Breast epithelium (tissue), 4 donors: ENCODE data around the gene ACRBP. TPM values are rescaled to one million over a fixed set of nuclear protein-coding genes. Genes with fewer than 3 reads are reported as not detected.

ENCODE experiments used
- DNase-seq, 2 donors: peaks; one replicate each; pipeline ENCODE4 v3.0.0-alpha.2; 2019; ENCODE audit warnings: low spot score in 2 of 2
- H3K27ac ChIP-seq, 2 donors: fragments of 200-600 bp; sonication (generic) in 1 of 2; one replicate each; pipeline ENCODE4 v1.5.1; 2016 to 2019; ENCODE audit warnings: mild to moderate bottlenecking in 1 of 2
- H3K27me3 ChIP-seq, 2 donors: fragments of 200-600 bp; sonication (generic) in 1 of 2; one replicate each; pipeline versions ENCODE4 v1.5.1 to v1.6.0; 2017 to 2019; ENCODE audit warnings: control low read depth in 1 of 2, mild to moderate bottlenecking in 1 of 2
- H3K36me3 ChIP-seq: fragments of 200-600 bp; one replicate; pipeline ENCODE4 v1.5.1; 2019
- H3K4me1 ChIP-seq, 2 donors: fragments of 200-600 bp; sonication (generic); one replicate each; pipeline ENCODE4 v1.5.1; 2016 to 2019; ENCODE audit warnings: control low read depth in 1 of 2
- H3K4me3 ChIP-seq, 3 donors: fragments of 200-600 bp; sonication (generic); 1 replicate in 2 of 3; 2 replicates in 1 of 3; pipeline ENCODE4 v1.5.1; 2016 to 2019; ENCODE audit warnings: mild to moderate bottlenecking in 3 of 3, moderate library complexity in 2 of 3
- H3K9me3 ChIP-seq, 2 donors: fragments of 200-600 bp; sonication (generic) in 1 of 2; one replicate each; pipeline ENCODE4 v1.5.1; 2016 to 2019; ENCODE audit warnings: control low read depth in 1 of 2
- POLR2A ChIP-seq: fragments of 450-650 bp; IDR thresholded peaks from one replicate; pipeline ENCODE4 v1.6.1; 2016; ENCODE audit warnings: antibody characterized with exemption, mild to moderate bottlenecking, moderate library complexity
- POLR2AphosphoS5 ChIP-seq, 3 donors: sonication (generic); formaldehyde crosslinking; IDR thresholded peaks; one replicate each; pipeline ENCODE4 v1.6.1; 2017; ENCODE audit warnings: antibody characterized with exemption in 3 of 3
- intact Hi-C: fragments of 100-400 bp; cut with DNase I; formaldehyde crosslinking; loops from one replicate; pipeline ENCODE4 v1.15.1; 2023; ENCODE audit warnings: low total_unique reads
- total RNA-seq, 3 donors: library from RNA; depleted of rRNA; stranded (reverse); fragments of >200 nt; gene quantifications; one replicate each; pipeline ENCODE4 v1.1.0, GENCODE V29; 2016
- TF ChIP-seq, protein P1 (sequence below), 3 donors: fragments of 450-650 bp; IDR thresholded peaks; one replicate each; pipeline ENCODE4 v1.5.1; 2016 to 2017; ENCODE audit warnings: antibody characterized with exemption in 3 of 3, mild to moderate bottlenecking in 3 of 3, moderate library complexity in 3 of 3

ACRBP gene
- total RNA-seq, 3 donors from 2014 or later: 0.59 to 2.4 (median 0.66) TPM

DNA sequence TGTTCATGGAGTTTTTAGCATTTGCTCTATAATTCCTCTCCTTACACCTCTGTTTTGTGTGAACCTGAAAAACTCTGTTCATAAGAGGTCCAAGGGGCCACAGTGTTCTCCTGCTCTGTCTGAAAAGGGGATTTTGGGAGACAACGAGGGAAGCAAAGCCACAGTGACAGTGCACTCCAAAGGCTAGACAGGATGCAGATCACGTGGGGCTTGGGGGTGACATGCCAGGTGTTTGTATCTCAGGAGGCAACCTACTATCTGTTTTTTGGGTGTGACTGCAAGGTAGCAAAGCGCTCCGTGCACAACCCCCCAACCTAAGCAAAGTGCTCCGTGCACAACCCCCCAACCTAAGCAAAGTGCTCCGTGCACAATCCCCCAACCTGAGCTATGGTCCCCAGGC is 35.0 kb downstream of the ACRBP start:
- Histone ChIP-seq H3K36me3 (no peaks in the 10 kb centered on the region), H3K4me3 (peak overlapping the region in 2 of 3 donors; percentile 25 to 52), H3K4me1 (peaks cover 5 to 23% of the 10 kb centered on the region in 2 donors), H3K27me3 (no peaks in the 10 kb centered on the region), H3K27ac (peak overlapping the region; percentile 92 to 98), H3K9me3 (no peaks in the 10 kb centered on the region)
- intact Hi-C loops: loop anchor here (10.0 kb wide), 1 partner anchor 213 kb away; the partner anchor contains the start of genes GPR162 and P3H3
- DNase-seq: no peak
- TF ChIP-seq POLR2A: no peak

DNA sequence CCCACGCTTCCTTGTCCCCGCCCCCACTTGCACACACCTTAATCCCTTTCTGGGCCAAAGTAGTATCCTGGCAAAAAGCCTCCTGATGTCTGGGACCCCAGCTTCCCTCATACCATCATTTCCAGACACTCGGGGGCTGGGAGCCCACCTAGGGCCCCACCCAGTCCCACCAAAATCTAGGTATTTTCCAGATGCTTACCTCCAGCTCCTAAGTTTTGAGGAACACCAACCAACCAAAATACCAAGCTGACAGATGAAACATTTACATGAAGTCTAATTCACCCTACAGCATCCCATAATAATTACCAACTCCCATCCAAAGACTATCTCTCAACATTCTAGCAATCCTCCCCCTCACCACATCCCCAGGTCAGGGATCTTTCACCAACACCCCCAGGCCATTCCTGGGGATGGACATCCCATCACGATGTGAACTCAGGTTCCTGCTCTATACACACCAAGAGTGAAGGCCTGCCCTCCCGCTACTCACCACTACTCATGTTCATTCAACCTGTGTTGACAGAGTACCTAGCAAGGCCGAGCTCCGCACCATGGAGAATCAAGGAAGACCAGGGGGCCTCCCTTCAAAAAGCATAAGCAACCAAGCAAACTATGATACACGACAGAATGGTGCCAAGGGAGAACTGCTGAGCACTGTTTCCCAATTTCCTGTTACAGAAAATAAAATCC is 38.5 kb downstream of the ACRBP start:
- peaks cover 12 to 28% of the 10 kb centered on the region in 2 donors for H3K4me1 ChIP-seq
- TF ChIP-seq POLR2A (no peak), POLR2AphosphoS5 (IDR thresholded peaks at IDR 0.05) (peak in 1 of 3 donors; percentile 30)
- TF ChIP-seq, protein P1, sequence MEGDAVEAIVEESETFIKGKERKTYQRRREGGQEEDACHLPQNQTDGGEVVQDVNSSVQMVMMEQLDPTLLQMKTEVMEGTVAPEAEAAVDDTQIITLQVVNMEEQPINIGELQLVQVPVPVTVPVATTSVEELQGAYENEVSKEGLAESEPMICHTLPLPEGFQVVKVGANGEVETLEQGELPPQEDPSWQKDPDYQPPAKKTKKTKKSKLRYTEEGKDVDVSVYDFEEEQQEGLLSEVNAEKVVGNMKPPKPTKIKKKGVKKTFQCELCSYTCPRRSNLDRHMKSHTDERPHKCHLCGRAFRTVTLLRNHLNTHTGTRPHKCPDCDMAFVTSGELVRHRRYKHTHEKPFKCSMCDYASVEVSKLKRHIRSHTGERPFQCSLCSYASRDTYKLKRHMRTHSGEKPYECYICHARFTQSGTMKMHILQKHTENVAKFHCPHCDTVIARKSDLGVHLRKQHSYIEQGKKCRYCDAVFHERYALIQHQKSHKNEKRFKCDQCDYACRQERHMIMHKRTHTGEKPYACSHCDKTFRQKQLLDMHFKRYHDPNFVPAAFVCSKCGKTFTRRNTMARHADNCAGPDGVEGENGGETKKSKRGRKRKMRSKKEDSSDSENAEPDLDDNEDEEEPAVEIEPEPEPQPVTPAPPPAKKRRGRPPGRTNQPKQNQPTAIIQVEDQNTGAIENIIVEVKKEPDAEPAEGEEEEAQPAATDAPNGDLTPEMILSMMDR (IDR thresholded peaks at IDR 0.05): no peak
- H3K4me3 ChIP-seq: no peak overlapping the region
- intact Hi-C loops: no loop called here
- no peaks in the 10 kb centered on the region for H3K27me3 ChIP-seq
- no peaks in the 10 kb centered on the region for H3K36me3 ChIP-seq
- peak overlapping the region; percentile 98 to 100 for H3K27ac ChIP-seq
- DNase-seq: peak in 1 of 2 donors; percentile 63
- no peaks in the 10 kb centered on the region for H3K9me3 ChIP-seq

DNA sequence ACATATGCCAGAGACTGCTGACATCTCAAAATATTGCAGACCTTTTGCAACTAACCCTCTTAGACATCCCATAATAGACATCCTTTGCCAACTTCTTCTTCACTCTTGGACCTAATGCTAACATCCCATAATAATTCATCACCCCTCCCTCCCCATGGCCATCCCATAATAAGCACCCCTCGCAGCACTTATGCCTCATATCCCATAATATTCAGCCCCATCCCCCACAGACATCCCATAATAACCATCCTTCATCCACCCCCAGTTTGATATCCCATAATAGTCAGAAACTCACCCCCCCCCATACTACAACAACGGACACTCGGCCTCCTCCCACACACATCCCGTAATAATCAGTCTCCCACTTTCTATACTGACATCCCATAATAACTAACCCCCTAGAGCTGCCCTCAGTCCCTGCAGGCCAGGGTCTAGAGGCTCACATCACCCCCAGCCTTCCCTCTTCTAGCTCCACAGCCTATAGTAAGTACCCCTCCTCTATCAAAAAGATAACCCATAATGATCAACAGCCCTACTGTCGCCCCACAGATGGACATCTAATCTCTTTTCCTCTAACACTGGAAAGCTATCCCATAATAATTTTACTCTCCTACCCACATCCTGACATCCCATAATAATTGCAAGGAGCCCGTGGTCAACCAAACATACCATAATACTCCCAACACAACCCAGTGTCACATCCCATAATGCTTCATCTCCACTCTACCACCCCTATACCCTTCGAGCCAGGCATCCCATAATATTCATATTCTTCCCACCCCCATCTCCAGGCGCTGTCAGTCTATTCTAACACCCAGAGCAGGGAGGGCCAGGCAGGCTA is 39.3 kb downstream of the ACRBP start:
- DNase-seq: peak in 1 of 2 donors; percentile 71

DNA sequence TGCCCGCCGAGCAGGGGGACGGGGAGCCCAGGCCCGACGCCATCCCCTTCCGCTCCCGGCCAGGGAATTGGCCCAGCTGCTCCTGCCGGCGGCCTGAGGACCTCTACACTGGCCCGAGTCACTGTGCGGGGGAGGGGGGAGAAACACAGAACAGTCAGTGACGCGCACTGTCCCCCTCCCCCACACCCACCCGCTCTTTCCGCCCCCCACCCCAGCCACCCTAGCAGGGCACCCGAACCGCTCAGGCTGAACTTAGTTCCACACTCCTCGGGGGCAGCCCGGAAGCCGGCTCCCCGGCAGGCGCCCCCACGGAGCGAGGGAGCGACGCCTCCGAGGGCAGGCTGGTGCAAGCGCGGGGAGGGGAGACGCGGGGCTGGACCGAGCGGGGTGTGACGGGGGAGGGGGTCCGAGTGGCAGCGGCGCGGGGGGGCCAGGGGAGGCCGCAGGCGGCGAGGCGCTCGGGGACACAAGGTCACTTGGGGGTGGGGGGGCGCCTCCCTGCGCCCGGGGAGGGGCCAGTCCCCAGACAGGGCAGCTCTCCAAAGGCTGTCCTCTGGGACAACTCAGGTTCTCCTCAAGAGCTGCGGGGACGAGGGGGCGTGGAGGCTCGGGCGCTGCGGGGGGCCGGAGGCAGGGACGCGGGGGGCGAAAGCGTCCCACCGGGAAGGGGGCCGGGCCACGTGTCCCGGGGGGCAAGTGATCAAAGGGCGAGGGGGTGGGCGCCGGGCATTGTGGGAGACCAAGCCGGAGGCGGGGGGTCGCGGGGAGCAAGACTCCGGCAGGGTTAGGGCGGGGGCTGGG is 40.7 kb downstream of the ACRBP start:
- Histone ChIP-seq H3K4me1 (peaks cover 12 to 25% of the 10 kb centered on the region in 2 donors), H3K36me3 (no peaks in the 10 kb centered on the region), H3K9me3 (no peaks in the 10 kb centered on the region), H3K27ac (peak overlapping the region; percentile 98 to 100), H3K27me3 (no peaks in the 10 kb centered on the region), H3K4me3 (peak overlapping the region; percentile 97 to 99 (median 98))
- DNase-seq: peak; percentile 48 to 56
- intact Hi-C loops: no loop called here
- TF ChIP-seq POLR2AphosphoS5 (IDR thresholded peaks at IDR 0.05) (no peak), POLR2A (no peak)
- TF ChIP-seq, protein P1 (IDR thresholded peaks at IDR 0.05): no peak

More for the DNA sequence above, 39.3 kb downstream of the ACRBP start:
- Histone ChIP-seq H3K9me3 (no peaks in the 10 kb centered on the region), H3K27ac (peak overlapping the region; percentile 98 to 100), H3K4me3 (peak overlapping the region in 1 of 3 donors; percentile 99), H3K4me1 (peaks cover 12 to 29% of the 10 kb centered on the region in 2 donors), H3K27me3 (no peaks in the 10 kb centered on the region), H3K36me3 (no peaks in the 10 kb centered on the region)
- intact Hi-C loops: no loop called here
- TF ChIP-seq POLR2AphosphoS5 (IDR thresholded peaks at IDR 0.05): peak in 1 of 3 donors; percentile 11
- TF ChIP-seq POLR2A: no peak
- TF ChIP-seq, protein P1 (IDR thresholded peaks at IDR 0.05): no peak
